ENCODE measurements around the gene BMPR2. TPM values are rescaled to one million over a fixed set of nuclear protein-coding genes. Genes with fewer than 3 reads are reported as not detected.

BMPR2 gene
- total and polyA plus RNA-seq, 2 donors (not counting 1 experiment from before 2014, with no cell fraction given), result 3.1 to 24.6 TPM

GRCh38 chr2:202452744-202453143 is 76.6 kb downstream of the BMPR2 start:
- ChIA-PET POLR2A (no interaction called here), CTCF (no interaction called here)
- H3K4me1 Mint-ChIP-seq, result peaks cover 4% of the 10 kb centered on the region
- no peak for ATAC-seq (ENCODE audit: low read depth)
- H3K4me3 Mint-ChIP-seq, result no peak overlapping the region
- Histone ChIP-seq H3K36me3 (replicated peaks in 1 of 2; ENCODE audit: control extremely low read depth in 1 of 2, control insufficient read depth in 1 of 2, extremely low read depth in 1 of 2, insufficient read depth in 2 of 2, low read length in 1 of 2) (no peaks in the 10 kb centered on the region), H3K4me2 (replicated peaks; ENCODE audit: low read depth, low read length, poor library complexity, severe bottlenecking) (no peak overlapping the region), H2AFZ (ENCODE audit: insufficient read depth, low read depth, low read length, poor library complexity, severe bottlenecking) (no peak overlapping the region), H4K20me1 (ENCODE audit: control insufficient read depth, insufficient read depth, low read length, poor library complexity, severe bottlenecking) (no peaks in the 10 kb centered on the region), H3K27ac (ENCODE audit: low read length in 2 of 2) (no peak overlapping the region), H3K4me3 (ENCODE audit: control extremely low read depth in 1 of 5, extremely low read depth in 1 of 5, insufficient read depth in 1 of 5, low read depth in 2 of 5, low read length in 4 of 5) (no peak overlapping the region), H3K27me3 (replicated peaks in 1 of 4; ENCODE audit: control extremely low read depth in 1 of 4, control insufficient read depth in 3 of 4, insufficient read depth in 4 of 4, low read length in 3 of 4) (no peaks in the 10 kb centered on the region), H3K9ac (ENCODE audit: low read length) (no peak overlapping the region), H3K79me2 (ENCODE audit: control insufficient read depth, insufficient read depth, low read length) (peaks cover 2% of the 10 kb centered on the region), H3K9me3 (ENCODE audit: control extremely low read depth in 1 of 3, control insufficient read depth in 2 of 3, insufficient read depth in 1 of 3, low read length in 2 of 3) (no peaks in the 10 kb centered on the region), H3K4me1 (ENCODE audit: control insufficient read depth in 2 of 2, insufficient read depth in 2 of 2, low read length in 2 of 2) (no peaks in the 10 kb centered on the region)
- TF ChIP-seq EZH2 (IDR thresholded peaks at IDR 0.05; ENCODE audit: borderline replicate concordance, insufficient read depth, low read depth, low read length, poor library complexity, severe bottlenecking), result no peak
- TF ChIP-seq, protein P1, sequence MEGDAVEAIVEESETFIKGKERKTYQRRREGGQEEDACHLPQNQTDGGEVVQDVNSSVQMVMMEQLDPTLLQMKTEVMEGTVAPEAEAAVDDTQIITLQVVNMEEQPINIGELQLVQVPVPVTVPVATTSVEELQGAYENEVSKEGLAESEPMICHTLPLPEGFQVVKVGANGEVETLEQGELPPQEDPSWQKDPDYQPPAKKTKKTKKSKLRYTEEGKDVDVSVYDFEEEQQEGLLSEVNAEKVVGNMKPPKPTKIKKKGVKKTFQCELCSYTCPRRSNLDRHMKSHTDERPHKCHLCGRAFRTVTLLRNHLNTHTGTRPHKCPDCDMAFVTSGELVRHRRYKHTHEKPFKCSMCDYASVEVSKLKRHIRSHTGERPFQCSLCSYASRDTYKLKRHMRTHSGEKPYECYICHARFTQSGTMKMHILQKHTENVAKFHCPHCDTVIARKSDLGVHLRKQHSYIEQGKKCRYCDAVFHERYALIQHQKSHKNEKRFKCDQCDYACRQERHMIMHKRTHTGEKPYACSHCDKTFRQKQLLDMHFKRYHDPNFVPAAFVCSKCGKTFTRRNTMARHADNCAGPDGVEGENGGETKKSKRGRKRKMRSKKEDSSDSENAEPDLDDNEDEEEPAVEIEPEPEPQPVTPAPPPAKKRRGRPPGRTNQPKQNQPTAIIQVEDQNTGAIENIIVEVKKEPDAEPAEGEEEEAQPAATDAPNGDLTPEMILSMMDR (IDR thresholded peaks at IDR 0.05), result no peak
- H3K9me3 Mint-ChIP-seq (ENCODE audit: insufficient read depth), result no peaks in the 10 kb centered on the region
- 100% methylated on average over 1 of the region's 1 CpG for WGBS (ENCODE audit: insufficient coverage)
- H3K27ac Mint-ChIP-seq, result no peak overlapping the region
- H3K27me3 Mint-ChIP-seq, result no peaks in the 10 kb centered on the region
- no peak for DNase-seq
- intact Hi-C loops (cut with micrococcal nuclease), result no loop called here

- Histone ChIP-seq H3K4me3 (ENCODE audit: control extremely low read depth in 1 of 5, extremely low read depth in 1 of 5, insufficient read depth in 1 of 5, low read depth in 2 of 5, low read length in 4 of 5) (no peak overlapping the region), H4K20me1 (ENCODE audit: control insufficient read depth, insufficient read depth, low read length, poor library complexity, severe bottlenecking) (no peaks in the 10 kb centered on the region), H3K9me3 (ENCODE audit: control extremely low read depth in 1 of 3, control insufficient read depth in 2 of 3, insufficient read depth in 1 of 3, low read length in 2 of 3) (no peaks in the 10 kb centered on the region), H3K36me3 (replicated peaks in 1 of 2; ENCODE audit: control extremely low read depth in 1 of 2, control insufficient read depth in 1 of 2, extremely low read depth in 1 of 2, insufficient read depth in 2 of 2, low read length in 1 of 2) (no peaks in the 10 kb centered on the region), H3K27me3 (replicated peaks in 1 of 4; ENCODE audit: control extremely low read depth in 1 of 4, control insufficient read depth in 3 of 4, insufficient read depth in 4 of 4, low read length in 3 of 4) (no peaks in the 10 kb centered on the region), H3K4me1 (ENCODE audit: control insufficient read depth in 2 of 2, insufficient read depth in 2 of 2, low read length in 2 of 2) (no peaks in the 10 kb centered on the region), H3K4me2 (replicated peaks; ENCODE audit: low read depth, low read length, poor library complexity, severe bottlenecking) (no peak overlapping the region), H3K9ac (ENCODE audit: low read length) (no peak overlapping the region), H3K27ac (ENCODE audit: low read length in 2 of 2) (no peak overlapping the region), H2AFZ (ENCODE audit: insufficient read depth, low read depth, low read length, poor library complexity, severe bottlenecking) (no peak overlapping the region), H3K79me2 (ENCODE audit: control insufficient read depth, insufficient read depth, low read length) (no peaks in the 10 kb centered on the region)
- CTCF ChIA-PET, result no interaction called here
- Mint-ChIP-seq H3K9me3 (ENCODE audit: insufficient read depth) (no peaks in the 10 kb centered on the region), H3K27ac (no peak overlapping the region), H3K4me3 (no peak overlapping the region), H3K27me3 (no peaks in the 10 kb centered on the region), H3K4me1 (peaks cover 4% of the 10 kb centered on the region)
- no peak for TF ChIP-seq EZH2 (IDR thresholded peaks at IDR 0.05; ENCODE audit: borderline replicate concordance, insufficient read depth, low read depth, low read length, poor library complexity, severe bottlenecking)
- TF ChIP-seq, protein P1 (IDR thresholded peaks at IDR 0.05), result no peak
- no peak for ATAC-seq (ENCODE audit: low read depth)
- intact Hi-C loops (cut with micrococcal nuclease), result no loop called here
- POLR2A ChIA-PET, result no interaction called here
- DNase-seq, result no peak
- WGBS (ENCODE audit: insufficient coverage), result no CpG with 5 or more reads among the region's 3 CpGs
These were observed 78.4 kb downstream of the BMPR2 start for GRCh38 chr2:202454536-202454935.
